HUDEP-2 (cell line): ENCODE measurements around the gene SRC.

Experiments
- DNase-seq, 76 experiments: peaks; one replicate each; lab custom pipeline; 2025; ENCODE audit not compliant: unreplicated experiment in 76 of 76; lab: John Stamatoyannopoulos, UW

SRC gene

GRCh38 chr20:37420610-37421009, 74.7 kb downstream of the SRC start:
- DNase-seq = no peak

GRCh38 chr20:37421060-37421905, 75.3 kb downstream of the SRC start:
- DNase-seq = no peak

DNA sequence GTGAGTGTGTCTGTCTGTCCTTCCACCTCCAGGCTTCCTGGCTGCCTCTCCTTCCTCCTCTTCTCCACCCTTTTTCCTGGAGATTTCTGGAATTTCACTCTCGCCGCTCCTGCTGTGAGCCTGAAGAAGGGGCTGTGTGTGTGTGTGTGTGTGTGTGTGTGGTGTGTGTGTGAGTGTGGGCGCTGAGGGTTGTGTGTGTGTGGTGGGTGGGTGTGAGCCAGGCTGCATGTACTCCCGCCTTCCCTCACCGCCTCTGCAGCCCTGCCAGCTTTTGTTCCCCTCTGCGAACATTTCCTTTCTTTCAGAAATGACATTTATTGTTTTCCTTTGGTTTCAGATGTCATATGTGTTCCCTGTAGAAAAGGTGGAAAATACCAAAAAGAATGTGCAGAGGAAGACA, 76.0 kb downstream of the SRC start:
- no peak for DNase-seq

DNA sequence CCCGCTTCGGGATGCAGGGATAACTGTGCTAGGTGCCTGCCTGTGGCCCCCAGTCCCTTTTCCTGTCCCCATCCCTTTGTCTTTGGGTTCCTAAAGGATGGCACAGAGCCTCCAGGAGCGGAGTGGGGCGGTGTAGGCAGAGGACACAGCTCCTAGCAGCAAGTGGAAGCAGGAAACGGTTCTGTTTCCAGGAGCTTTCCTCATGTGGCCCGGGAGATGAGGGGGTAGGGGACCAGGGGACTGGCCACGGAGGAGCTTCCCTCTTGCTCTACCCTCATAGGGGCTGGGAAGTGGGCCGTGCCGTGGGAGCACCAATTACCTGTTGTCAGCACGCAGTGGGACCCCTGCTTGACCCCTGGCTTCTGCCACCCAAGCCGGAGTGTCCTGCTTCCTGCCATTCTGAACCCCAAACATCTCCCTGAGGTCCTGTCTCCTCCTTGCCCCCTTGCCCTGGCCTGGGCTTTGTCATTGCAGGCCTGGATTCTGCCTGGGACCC, 76.9 kb downstream of the SRC start:
- no peak for DNase-seq

DNA sequence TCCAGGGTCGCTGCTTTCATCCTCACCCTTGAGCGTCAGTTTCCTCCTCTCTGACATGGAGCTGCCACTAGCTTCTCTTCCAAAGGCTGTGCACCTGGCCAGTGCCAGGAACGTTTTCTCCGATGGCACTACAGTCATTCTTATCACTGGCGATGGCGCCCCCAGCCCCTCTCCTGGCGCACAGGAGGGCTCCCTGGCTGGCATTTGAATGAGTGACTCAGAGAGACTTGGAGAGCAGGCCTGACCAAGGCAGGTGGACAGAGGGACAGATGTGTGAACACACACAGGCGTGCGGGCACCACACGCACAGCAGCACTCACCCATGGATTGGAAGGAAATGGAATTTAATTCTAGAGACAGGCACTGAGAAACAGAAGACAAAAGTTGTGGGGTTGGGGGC, 77.6 kb downstream of the SRC start:
- no peak for DNase-seq

- no peak for DNase-seq
These were observed 78.3 kb downstream of the SRC start for GRCh38 chr20:37424062-37424851.

GRCh38 chr20:37425103-37425625, 79.2 kb downstream of the SRC start:
- DNase-seq = no peak

- no peak for DNase-seq
These were observed 80.2 kb downstream of the SRC start for GRCh38 chr20:37426106-37426505.

GRCh38 chr20:37426978-37427377, 81.0 kb downstream of the SRC start:
- no peak for DNase-seq

DNA sequence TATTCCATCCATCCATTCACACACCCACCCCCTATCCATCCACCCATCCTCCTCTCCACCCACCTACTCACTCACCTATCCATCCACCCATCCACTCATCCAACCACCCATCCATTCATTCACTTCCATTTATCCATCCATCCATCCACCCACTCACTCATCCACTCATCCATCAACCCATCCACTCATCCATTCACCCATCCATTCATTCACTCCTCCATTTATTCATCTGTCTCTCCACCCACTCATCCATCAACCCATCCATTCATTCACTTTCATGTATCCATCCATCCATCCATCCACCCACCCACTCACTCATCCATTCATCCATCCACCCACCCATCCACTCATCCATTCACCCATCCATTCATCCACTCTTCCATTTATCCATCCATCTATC, 84.1 kb downstream of the SRC start:
- DNase-seq = no peak

GRCh38 chr20:37430778-37431460, 85.0 kb downstream of the SRC start:
- DNase-seq = no peak

- DNase-seq = no peak
These were observed 85.8 kb downstream of the SRC start for GRCh38 chr20:37431786-37432185.

DNA sequence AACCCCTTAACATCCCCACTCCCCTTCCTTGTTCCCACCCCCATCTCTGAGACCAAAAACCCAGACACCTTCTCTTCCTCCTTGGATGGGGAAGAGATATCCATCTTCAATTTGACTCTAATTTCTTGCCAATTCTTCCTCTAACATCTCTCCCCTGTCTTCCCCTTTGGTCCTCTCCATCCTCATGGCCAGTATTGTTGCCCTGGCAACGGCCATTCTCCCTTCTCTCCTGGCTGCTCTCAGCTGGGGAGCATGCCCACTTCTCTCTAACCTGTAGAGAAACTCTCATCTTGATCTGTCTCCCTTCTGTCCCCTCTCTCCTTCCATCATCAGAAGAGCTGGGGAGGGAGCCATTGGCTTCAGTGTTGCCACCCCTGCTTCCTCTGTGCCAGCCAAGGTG, 86.7 kb downstream of the SRC start:
- no peak for DNase-seq

DNA sequence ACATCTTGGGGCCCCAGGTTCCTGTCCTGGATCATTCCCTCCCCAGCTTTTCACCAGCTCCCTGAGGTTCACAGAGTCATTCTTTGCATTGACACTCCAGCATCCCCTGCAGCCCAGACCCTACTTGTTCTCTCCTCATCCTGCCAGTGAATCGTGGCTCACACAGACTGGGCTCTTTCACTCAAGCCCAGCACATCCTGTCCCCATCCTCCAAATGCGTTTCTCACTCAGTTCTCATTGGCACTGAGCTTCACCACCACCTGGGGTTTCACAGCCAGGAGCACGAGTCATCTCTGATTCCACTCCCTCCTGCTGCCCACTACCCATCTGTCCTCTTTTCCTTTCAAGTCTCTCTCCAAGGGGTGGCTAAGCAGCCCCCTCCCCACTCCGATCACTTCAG, 89.7 kb downstream of the SRC start:
- no peak for DNase-seq

DNA sequence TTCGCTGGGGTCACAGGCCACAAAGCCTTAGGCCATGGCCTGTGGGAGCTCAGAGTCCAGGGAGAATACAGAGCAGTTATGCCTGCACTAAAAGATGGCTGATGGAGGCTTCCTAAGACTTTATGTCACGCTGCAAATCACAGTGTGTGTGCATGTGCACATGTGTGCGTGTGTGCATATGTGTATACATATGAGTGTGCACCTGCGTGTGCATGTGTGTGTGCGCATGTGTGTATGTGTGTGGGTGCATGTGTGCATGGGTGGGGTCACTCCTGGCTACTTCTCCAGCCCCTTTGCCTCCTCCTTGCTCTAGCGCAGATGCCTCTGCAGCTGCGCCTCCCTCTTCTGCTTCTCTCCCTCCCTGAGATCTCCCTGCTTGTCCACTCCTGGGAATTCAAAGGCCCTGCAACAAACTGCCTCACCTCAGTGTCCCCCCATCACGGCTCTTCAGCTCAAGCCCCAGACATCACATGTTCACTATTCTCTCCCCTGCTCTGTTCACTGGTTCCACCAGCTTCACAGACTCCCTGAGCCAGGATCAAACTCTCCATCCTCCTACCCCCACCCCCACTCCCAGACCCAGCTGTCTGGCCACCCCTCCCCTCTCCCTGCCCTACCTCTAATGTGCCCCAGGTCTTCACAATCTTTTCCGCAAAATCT, 90.7 kb downstream of the SRC start:
- DNase-seq = no peak

DNA sequence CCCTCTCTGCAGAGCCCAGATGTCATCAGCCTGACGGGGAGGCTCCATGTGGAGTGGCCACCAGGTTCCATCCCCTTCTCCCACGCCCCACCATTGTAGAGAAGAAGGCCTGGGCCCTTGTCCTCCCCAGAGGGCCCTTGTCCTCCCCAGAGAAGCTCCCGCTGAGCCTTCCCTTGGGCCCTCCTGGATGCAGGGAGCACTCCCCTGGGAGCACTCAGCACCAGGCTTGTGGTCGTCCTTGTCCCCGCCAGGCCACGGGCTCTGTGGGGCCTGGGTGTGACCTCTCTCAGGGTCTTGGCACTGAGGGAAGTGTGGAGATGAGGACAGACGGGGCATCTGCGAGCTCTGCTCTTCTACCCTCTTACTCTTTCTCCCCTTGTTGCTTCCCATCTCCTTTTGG, 91.7 kb downstream of the SRC start:
- DNase-seq = no peak

- no peak for DNase-seq
These were observed 92.7 kb downstream of the SRC start for GRCh38 chr20:37438464-37439222.

DNA sequence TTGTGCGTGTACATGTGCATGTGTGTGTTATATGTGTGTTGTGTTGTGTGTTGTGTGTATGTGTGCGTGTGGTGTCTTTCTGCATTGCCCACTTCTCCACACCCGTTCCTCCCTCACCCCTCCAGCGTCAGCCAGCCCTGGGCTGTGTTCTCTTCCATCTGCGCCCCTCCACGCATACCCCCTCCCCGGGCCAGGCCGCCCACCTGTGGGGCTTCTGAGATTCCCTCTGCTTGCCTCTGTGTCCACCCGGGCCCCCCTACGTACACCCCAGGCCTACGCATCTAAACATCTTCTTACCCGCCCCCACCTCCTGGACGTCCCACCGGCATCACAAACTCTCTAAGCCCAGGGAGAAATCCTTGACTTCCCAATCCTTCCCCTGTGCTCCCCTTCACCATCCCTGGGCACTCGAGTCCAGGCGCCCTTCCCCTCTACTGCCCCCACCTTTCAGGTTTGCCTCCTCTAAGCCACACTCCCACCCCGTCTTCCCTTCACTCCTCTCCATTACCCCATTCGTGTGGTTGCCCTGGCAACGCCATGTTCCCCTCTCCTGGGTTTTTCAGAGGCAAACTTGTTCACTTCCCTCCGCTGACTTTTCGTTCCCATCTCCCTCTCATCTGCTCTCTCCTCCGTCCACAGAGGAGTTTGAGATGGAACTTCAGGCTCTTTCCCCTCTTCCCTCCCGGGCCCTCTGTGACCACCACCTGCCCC, 93.4 kb downstream of the SRC start:
- DNase-seq = no peak

- DNase-seq = no peak
These were observed 95.1 kb downstream of the SRC start for GRCh38 chr20:37441023-37441422.
